OCI-LY3 (cell line): ENCODE data around the gene KDM8.

Experiments used
- CTCF ChIP-seq: fragments of 200-600, 300-600 bp; sonication (generic); IDR thresholded peaks from 2 replicates; pipeline ENCODE4 v1.5.1; 2014; ENCODE audit warnings: antibody characterized with exemption, low read length, low read depth
- EZH2phosphoT487 ChIP-seq: fragments of 200-600 bp; shearing (Covaris generic); IDR thresholded peaks from 2 replicates; pipeline ENCODE4 v1.6.1; 2018; ENCODE audit warnings: antibody characterized with exemption, mixed run types, low read depth

GRCh38 chr16:27254262-27254811 lies 51.0 kb downstream of the KDM8 start:
- TF ChIP-seq CTCF: no peak
- TF ChIP-seq EZH2phosphoT487: no peak
